HepG2 (cell line): ENCODE measurements around the gene TEKT5. TPM values are rescaled to one million over a fixed set of nuclear protein-coding genes. Genes with fewer than 3 reads are reported as not detected.

Experiments
- CAMTA2 ChIP-seq: sonication (generic); formaldehyde crosslinking; IDR thresholded peaks from 2 replicates; pipeline ENCODE4 v1.4.0; 2020; ENCODE audit warnings: mild to moderate bottlenecking, missing genetic modification reagents, borderline replicate concordance
- DBP ChIP-seq: sonication (generic); formaldehyde crosslinking; IDR thresholded peaks from 2 replicates; pipeline ENCODE4 v1.4.0; 2020; ENCODE audit warnings: missing genetic modification reagents; ENCODE audit errors: not compliant biosample characterization
- DPF2 ChIP-seq: sonication (generic); formaldehyde crosslinking; IDR thresholded peaks from 2 replicates; pipeline ENCODE4 v1.4.0; 2020; ENCODE audit warnings: mild to moderate bottlenecking, low read depth, missing genetic modification reagents, borderline replicate concordance
- GPBP1L1 ChIP-seq: sonication (generic); formaldehyde crosslinking; IDR thresholded peaks from 2 replicates; pipeline ENCODE4 v1.5.0; 2020; ENCODE audit warnings: mild to moderate bottlenecking, missing genetic modification reagents
- KDM6A ChIP-seq: IDR thresholded peaks from 2 replicates; pipeline ENCODE4 v1.6.1; 2016; ENCODE audit warnings: low read depth
- KLF11 ChIP-seq: IDR thresholded peaks from 2 replicates; pipeline ENCODE4 v1.6.1; 2016; ENCODE audit warnings: missing compliant biosample characterization
- KLF15 ChIP-seq: sonication (generic); formaldehyde crosslinking; IDR thresholded peaks from 2 replicates; pipeline ENCODE4 v1.8.1; 2023; ENCODE audit warnings: borderline replicate concordance, mild to moderate bottlenecking, inconsistent platforms, missing genetic modification reagents, mixed read lengths
- NFYC ChIP-seq: IDR thresholded peaks from 2 replicates; pipeline ENCODE4 v1.6.1; 2016; ENCODE audit warnings: missing genetic modification reagents, missing compliant biosample characterization
- POLR2A ChIP-seq, 2 experiments: IDR thresholded peaks; 2 replicates each; pipeline ENCODE4 v1.6.1; 2011; ENCODE audit warnings: low read depth in 2 of 2, low read length in 2 of 2, mild to moderate bottlenecking in 1 of 2, moderate library complexity in 1 of 2; ENCODE audit not compliant: insufficient read depth in 1 of 2
- RAD21 ChIP-seq: fragments of 450-650 bp; formaldehyde crosslinking; IDR thresholded peaks from 2 replicates; pipeline ENCODE4 v1.5.0; 2020; ENCODE audit warnings: mild to moderate bottlenecking
- SOX6 ChIP-seq, 2 experiments: fragments of 450-650 bp in 1 of 2; sonication (generic) in 1 of 2; formaldehyde crosslinking in 1 of 2; IDR thresholded peaks; 2 replicates each; pipeline versions ENCODE4 v1.4.0 to v1.6.1; 2017 to 2020; ENCODE audit warnings: antibody characterized with exemption in 1 of 2, mild to moderate bottlenecking in 1 of 2, missing genetic modification reagents in 1 of 2
- YY1 ChIP-seq: IDR thresholded peaks from 2 replicates; pipeline ENCODE4 v1.6.1; 2011; ENCODE audit warnings: low read length, low read depth, moderate library complexity, mild to moderate bottlenecking; ENCODE audit not compliant: insufficient read depth, insufficient replicate concordance
- ZBTB10 ChIP-seq: sonication (generic); formaldehyde crosslinking; IDR thresholded peaks from 2 replicates; pipeline ENCODE4 v1.4.0; 2020; ENCODE audit warnings: missing genetic modification reagents, borderline replicate concordance
- ZFYVE20 ChIP-seq: sonication (generic); formaldehyde crosslinking; IDR thresholded peaks from 2 replicates; pipeline ENCODE4 v1.8.0; 2023; ENCODE audit warnings: low read depth, mild to moderate bottlenecking, moderate library complexity, missing genetic modification reagents, borderline replicate concordance
- ZNF24 ChIP-seq: fragments of 450-650 bp; IDR thresholded peaks from 2 replicates; pipeline ENCODE4 v1.6.1; 2017; ENCODE audit warnings: antibody characterized with exemption, mild to moderate bottlenecking
- ZNF296 ChIP-seq: sonication (generic); formaldehyde crosslinking; conservative IDR thresholded peaks from 2 replicates; pipeline ENCODE4 v1.5.0; 2020; ENCODE audit warnings: mild to moderate bottlenecking, missing genetic modification reagents
- ZNF660 ChIP-seq: sonication (generic); formaldehyde crosslinking; IDR thresholded peaks from 2 replicates; pipeline ENCODE4 v1.5.1; 2020; ENCODE audit warnings: mild to moderate bottlenecking, low read depth, missing genetic modification reagents, borderline replicate concordance
- ZNF687 ChIP-seq: sonication (generic); formaldehyde crosslinking; IDR thresholded peaks from 2 replicates; pipeline ENCODE4 v1.5.1; 2020; ENCODE audit warnings: mild to moderate bottlenecking, missing genetic modification reagents, moderate library complexity
- ZNF737 ChIP-seq: sonication (generic); formaldehyde crosslinking; IDR thresholded peaks from 2 replicates; pipeline ENCODE4 v1.5.0; 2020; ENCODE audit warnings: missing genetic modification reagents, mild to moderate bottlenecking, borderline replicate concordance
- ZNF772 ChIP-seq: sonication (generic); formaldehyde crosslinking; IDR thresholded peaks from 2 replicates; pipeline ENCODE4 v1.5.0; 2020; ENCODE audit warnings: mild to moderate bottlenecking, missing genetic modification reagents
- ZNF879 ChIP-seq: sonication (generic); formaldehyde crosslinking; IDR thresholded peaks from 2 replicates; pipeline ENCODE4 v1.8.1; 2023; ENCODE audit warnings: missing genetic modification reagents
- polyA plus RNA-seq, 8 experiments: library from polyadenylated mRNA; depleted of rRNA in 3 of 8; stranded (reverse) in 7 of 8; unstranded in 1 of 8; fragments of >200 nt; fragmentation: Illumina TruSeq in 4 of 8; extraction: Trizol in 4 of 8; gene quantifications; 2 replicates each; pipeline versions ENCODE4 v1.2.1 to v1.2.3, GENCODE V29; 2011 to 2016; ENCODE audit warnings: low read depth in 4 of 8, missing spikeins in 1 of 8, mixed read lengths in 1 of 8; ENCODE audit not compliant: insufficient read depth in 1 of 8
- total RNA-seq, 5 experiments: library from RNA; depleted of rRNA; stranded (reverse); fragments of >200 nt; fragmentation: Illumina TruSeq; extraction: Trizol; gene quantifications; 2 replicates each; pipeline ENCODE4 v1.2.3, GENCODE V29; 2016; ENCODE audit warnings: low read depth in 1 of 5

The TEKT5 gene
- total and polyA plus RNA-seq, 2 of the 13 experiments (the other 11 are each of a cell fraction or from before 2014, with no cell fraction given), result 0.16 TPM; not detected in 1

- TF ChIP-seq ZNF24, result no peak
- TF ChIP-seq KLF15 (CRISPR knock-in tag), result no peak; the same call in 1 of the 2 replicates
- TF ChIP-seq DPF2, result no peak
- no peak for TF ChIP-seq YY1
- TF ChIP-seq ZNF296 (CRISPR knock-in tag), result no peak
- no peak for TF ChIP-seq SOX6 (IDR thresholded peaks at IDR 0.05)
- TF ChIP-seq SOX6 (CRISPR knock-in tag; IDR thresholded peaks at IDR 0.05), result no peak
- no peak for TF ChIP-seq GPBP1L1 (CRISPR knock-in tag)
- TF ChIP-seq POLR2A (IDR thresholded peaks at IDR 0.05; ENCODE audit: insufficient read depth in 1 of 2, low read depth in 2 of 2, low read length in 2 of 2), result no peak
- peak; percentile 69; the same call in 1 of the 2 replicates for TF ChIP-seq ZNF687 (CRISPR knock-in tag)
- TF ChIP-seq ZNF879 (CRISPR knock-in tag), result no peak
- TF ChIP-seq ZFYVE20, result no peak
- TF ChIP-seq ZNF772 (CRISPR knock-in tag), result no peak; the same call in none of the 2 replicates
- no peak for TF ChIP-seq KLF11 (CRISPR knock-in tag)
- TF ChIP-seq RAD21 (CRISPR knock-in tag), result no peak
- no peak for TF ChIP-seq ZBTB10 (CRISPR knock-in tag)
- no peak for TF ChIP-seq DBP (CRISPR knock-in tag)
- TF ChIP-seq NFYC (CRISPR knock-in tag), result no peak
- TF ChIP-seq ZNF660, result no peak
- no peak for TF ChIP-seq ZNF737 (CRISPR knock-in tag)
- TF ChIP-seq CAMTA2 (CRISPR knock-in tag), result no peak
- no peak for TF ChIP-seq KDM6A (CRISPR knock-in tag)
These were observed 48.0 kb downstream of the TEKT5 start (continued) for GRCh38 chr16:10646581-10647263.
